Neural progenitor cell (in vitro differentiated cells): Measurements from ENCODE around the gene PTTG1IP2. TPM values are rescaled to one million over a fixed set of nuclear protein-coding genes. Genes with fewer than 3 reads are reported as not detected.
"Not testable (repeated sequence)": the region's sequence is repeated elsewhere in the genome, so short reads cannot be mapped to it uniquely, and the experiment has no call there.

Experiments
- DNase-seq: peaks from one replicate; pipeline ENCODE4 v3.0.0-alpha.2; 2016; ENCODE audit warnings: low spot score
- H2AFZ ChIP-seq: fragments of 200-600 bp; sonication (generic); replicated peaks from 2 replicates; pipeline ENCODE4 v1.6.1; 2016; ENCODE audit warnings: antibody characterized with exemption
- H3F3A ChIP-seq: fragments of 200-600 bp; sonication (generic); 2 replicates; pipeline ENCODE4 v1.6.1; 2016; ENCODE audit warnings: antibody characterized with exemption, low read depth
- H3K27ac ChIP-seq: fragments of 200-600 bp; sonication (generic); 2 replicates; pipeline ENCODE4 v1.5.1; 2016; ENCODE audit warnings: mild to moderate bottlenecking
- H3K27me3 ChIP-seq: fragments of 200-600 bp; sonication (generic); 2 replicates; pipeline ENCODE4 v1.6.1; 2016; ENCODE audit warnings: mild to moderate bottlenecking, moderate library complexity
- H3K36me3 ChIP-seq: fragments of 200-600 bp; sonication (generic); 2 replicates; pipeline ENCODE4 v1.5.1; 2016
- H3K4me1 ChIP-seq: fragments of 200-600 bp; sonication (generic); 2 replicates; pipeline ENCODE4 v1.6.1; 2016; ENCODE audit warnings: mixed run types
- H3K4me2 ChIP-seq: fragments of 200-600 bp; sonication (generic); 2 replicates; pipeline ENCODE4 v1.6.1; 2016
- H3K4me3 ChIP-seq: fragments of 200-600 bp; sonication (generic); 2 replicates; pipeline ENCODE4 v1.5.1; 2016
- H3K79me2 ChIP-seq: fragments of 200-600 bp; sonication (generic); 2 replicates; pipeline ENCODE4 v1.6.1; 2016; ENCODE audit warnings: low read depth
- H3K9ac ChIP-seq: fragments of 200-600 bp; sonication (generic); 2 replicates; pipeline ENCODE4 v1.6.1; 2016
- H3K9me3 ChIP-seq: fragments of 200-600 bp; sonication (generic); 2 replicates; pipeline ENCODE4 v1.5.1; 2016; ENCODE audit warnings: low read depth
- H4K20me1 ChIP-seq: fragments of 200-600 bp; sonication (generic); 2 replicates; pipeline ENCODE4 v1.6.1; 2016; ENCODE audit warnings: low read depth
- H3K27ac Mint-ChIP-seq: 3 replicates; pipeline ENCODE4 v1.8.0; 2021; ENCODE audit warnings: mixed read lengths
- H3K27me3 Mint-ChIP-seq: 2 replicates; pipeline ENCODE4 v1.8.0; 2022; ENCODE audit warnings: low read depth, mild to moderate bottlenecking, inconsistent platforms, moderate library complexity, mixed read lengths; ENCODE audit not compliant: insufficient read depth
- H3K36me3 Mint-ChIP-seq: 3 replicates; pipeline ENCODE4 v1.8.0; 2021; ENCODE audit warnings: mixed read lengths
- H3K4me1 Mint-ChIP-seq: 3 replicates; pipeline ENCODE4 v1.8.0; 2021; ENCODE audit warnings: mixed read lengths
- H3K4me3 Mint-ChIP-seq: 3 replicates; pipeline ENCODE4 v1.8.0; 2021; ENCODE audit warnings: mild to moderate bottlenecking, moderate library complexity, mixed read lengths
- H3K9me3 Mint-ChIP-seq: 3 replicates; pipeline ENCODE4 v1.8.0; 2020; ENCODE audit warnings: mixed read lengths
- EZH2 ChIP-seq: fragments of 200-600 bp; sonication (generic); IDR thresholded peaks from 2 replicates; pipeline ENCODE4 v1.6.1; 2017; ENCODE audit warnings: antibody characterized with exemption, mild to moderate bottlenecking, moderate library complexity
- EZH2phosphoT487 ChIP-seq: fragments of 200-600 bp; sonication (generic); IDR thresholded peaks from 2 replicates; pipeline ENCODE4 v1.6.1; 2017; ENCODE audit warnings: antibody characterized with exemption
- total RNA-seq: library from RNA; depleted of rRNA; stranded (reverse); fragments of >200 nt; gene quantifications from 2 replicates; pipeline ENCODE4 v1.2.3, GENCODE V29; 2015; ENCODE audit warnings: low replicate concordance
- TF ChIP-seq, protein P1 (sequence below): fragments of 200-600 bp; sonication (generic); IDR thresholded peaks from 2 replicates; pipeline ENCODE4 v1.5.1; 2017; ENCODE audit warnings: antibody characterized with exemption, mild to moderate bottlenecking

PTTG1IP2 gene
- total RNA-seq, 1 donor from 2014 or later: not detected

DNA sequence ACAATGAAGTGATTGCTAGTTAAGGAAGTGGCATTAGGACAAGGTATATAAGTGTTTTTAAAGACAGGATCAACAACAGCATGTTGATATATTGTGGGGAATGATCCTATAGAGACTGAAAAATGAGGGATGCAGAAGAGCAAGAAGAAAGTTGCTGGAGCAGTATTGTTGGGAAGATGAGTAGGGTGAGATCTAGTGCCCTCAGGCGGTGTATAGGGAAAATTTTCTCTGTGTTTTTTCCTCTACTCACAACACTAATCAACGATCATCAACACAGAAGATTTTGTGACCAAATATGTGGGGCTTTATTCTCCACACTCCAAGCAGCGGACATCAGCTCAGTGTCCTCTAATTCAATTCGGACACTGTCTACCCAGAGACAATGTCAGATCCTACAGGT lies 9.6 kb upstream of the PTTG1IP2 start:
- no peaks in the 10 kb centered on the region for H3K36me3 Mint-ChIP-seq
- TF ChIP-seq, protein P1, sequence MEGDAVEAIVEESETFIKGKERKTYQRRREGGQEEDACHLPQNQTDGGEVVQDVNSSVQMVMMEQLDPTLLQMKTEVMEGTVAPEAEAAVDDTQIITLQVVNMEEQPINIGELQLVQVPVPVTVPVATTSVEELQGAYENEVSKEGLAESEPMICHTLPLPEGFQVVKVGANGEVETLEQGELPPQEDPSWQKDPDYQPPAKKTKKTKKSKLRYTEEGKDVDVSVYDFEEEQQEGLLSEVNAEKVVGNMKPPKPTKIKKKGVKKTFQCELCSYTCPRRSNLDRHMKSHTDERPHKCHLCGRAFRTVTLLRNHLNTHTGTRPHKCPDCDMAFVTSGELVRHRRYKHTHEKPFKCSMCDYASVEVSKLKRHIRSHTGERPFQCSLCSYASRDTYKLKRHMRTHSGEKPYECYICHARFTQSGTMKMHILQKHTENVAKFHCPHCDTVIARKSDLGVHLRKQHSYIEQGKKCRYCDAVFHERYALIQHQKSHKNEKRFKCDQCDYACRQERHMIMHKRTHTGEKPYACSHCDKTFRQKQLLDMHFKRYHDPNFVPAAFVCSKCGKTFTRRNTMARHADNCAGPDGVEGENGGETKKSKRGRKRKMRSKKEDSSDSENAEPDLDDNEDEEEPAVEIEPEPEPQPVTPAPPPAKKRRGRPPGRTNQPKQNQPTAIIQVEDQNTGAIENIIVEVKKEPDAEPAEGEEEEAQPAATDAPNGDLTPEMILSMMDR: peak; percentile 45
- TF ChIP-seq EZH2 (no peak), EZH2phosphoT487 (no peak)
- H3K9me3 Mint-ChIP-seq: peaks cover 9% of the 10 kb centered on the region
- Histone ChIP-seq H3K79me2 (no peaks in the 10 kb centered on the region), H3K36me3 (no peaks in the 10 kb centered on the region), H4K20me1 (no peaks in the 10 kb centered on the region), H2AFZ (no peak overlapping the region), H3K4me1 (no peaks in the 10 kb centered on the region), H3K4me2 (no peak overlapping the region), H3K4me3 (no peak overlapping the region), H3K27me3 (no peaks in the 10 kb centered on the region), H3K27ac (no peak overlapping the region), H3K9me3 (no peaks in the 10 kb centered on the region), H3K9ac (no peak overlapping the region), H3F3A (no peaks in the 10 kb centered on the region)
- H3K27ac Mint-ChIP-seq: no peak overlapping the region
- no peak for DNase-seq
- no peaks in the 10 kb centered on the region for H3K27me3 Mint-ChIP-seq
- peaks cover 4% of the 10 kb centered on the region for H3K4me1 Mint-ChIP-seq
- no peak overlapping the region for H3K4me3 Mint-ChIP-seq

DNA sequence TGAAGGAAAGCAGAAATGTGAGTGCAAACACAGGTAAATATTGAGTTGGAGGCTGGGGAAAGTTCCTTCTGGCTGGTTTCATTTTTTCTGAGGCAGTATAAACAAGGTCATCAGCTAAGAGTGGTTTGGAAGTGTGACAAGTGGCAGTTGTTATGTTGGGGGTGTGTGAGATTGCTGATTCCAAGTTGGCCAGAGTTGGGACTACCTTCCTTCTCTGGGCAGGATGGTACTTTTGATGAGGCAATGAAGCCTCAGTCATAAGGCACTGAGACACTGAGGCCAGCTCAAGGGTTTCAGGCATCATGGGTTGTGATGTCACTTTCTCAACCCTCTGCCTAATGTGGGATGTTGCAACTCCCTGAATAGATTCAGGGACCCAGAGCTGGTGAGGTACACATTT lies 8.2 kb upstream of the PTTG1IP2 start:
- no peak for DNase-seq
- no peaks in the 10 kb centered on the region for H3K4me1 Mint-ChIP-seq
- TF ChIP-seq EZH2: no peak
- no peak for TF ChIP-seq EZH2phosphoT487
- TF ChIP-seq, protein P1: no peak
- H3K4me2 ChIP-seq: no peak overlapping the region
- H3K4me1 ChIP-seq: no peaks in the 10 kb centered on the region
- H3K27ac ChIP-seq: no peak overlapping the region
- no peaks in the 10 kb centered on the region for H3F3A ChIP-seq
- no peaks in the 10 kb centered on the region for H3K27me3 ChIP-seq
- H3K9ac ChIP-seq: no peak overlapping the region
- H3K4me3 ChIP-seq: no peak overlapping the region
- no peak overlapping the region for H3K27ac Mint-ChIP-seq
- no peaks in the 10 kb centered on the region for H3K27me3 Mint-ChIP-seq
- H3K9me3 Mint-ChIP-seq: peaks cover 16% of the 10 kb centered on the region
- no peaks in the 10 kb centered on the region for H3K9me3 ChIP-seq
- H3K36me3 Mint-ChIP-seq: peaks cover 2% of the 10 kb centered on the region
- no peaks in the 10 kb centered on the region for H4K20me1 ChIP-seq
- no peak overlapping the region for H3K4me3 Mint-ChIP-seq
- H3K79me2 ChIP-seq: no peaks in the 10 kb centered on the region
- H2AFZ ChIP-seq: no peak overlapping the region
- no peaks in the 10 kb centered on the region for H3K36me3 ChIP-seq

DNA sequence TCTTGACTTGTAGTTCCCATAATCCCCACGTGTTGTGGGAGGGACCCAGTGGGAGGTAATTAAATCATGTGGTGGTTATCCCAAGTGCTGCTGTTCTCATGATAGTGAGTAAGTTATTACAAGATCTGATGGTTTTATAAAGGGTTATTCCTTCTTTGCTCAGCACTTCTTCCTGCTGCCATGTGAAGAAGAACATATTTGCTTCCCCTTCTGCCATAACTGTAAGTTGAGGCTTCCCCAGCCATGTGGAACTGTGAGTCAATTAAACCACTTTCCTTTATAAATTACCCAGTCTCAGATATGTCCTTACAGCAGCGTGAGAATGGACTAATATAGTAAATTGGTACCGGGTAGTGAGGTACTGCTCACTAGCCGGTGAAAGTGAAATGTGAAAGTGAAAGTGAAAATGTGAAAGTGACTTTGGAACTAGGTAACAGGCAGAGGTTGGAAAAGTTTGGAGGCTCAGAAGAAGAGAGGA lies 6.2 kb upstream of the PTTG1IP2 start:
- H3K4me3 Mint-ChIP-seq, H3K27me3 Mint-ChIP-seq, H3F3A ChIP-seq, H3K36me3 ChIP-seq, H3K27me3 ChIP-seq, H2AFZ ChIP-seq, H3K27ac ChIP-seq, H4K20me1 ChIP-seq, DNase-seq, H3K4me2 ChIP-seq, H3K4me1 Mint-ChIP-seq, H3K36me3 Mint-ChIP-seq, H3K9me3 ChIP-seq, H3K27ac Mint-ChIP-seq, H3K9ac ChIP-seq, H3K4me1 ChIP-seq, H3K79me2 ChIP-seq, H3K4me3 ChIP-seq: not testable (repeated sequence)
- H3K9me3 Mint-ChIP-seq: peaks cover 16% of the 10 kb centered on the region

DNA sequence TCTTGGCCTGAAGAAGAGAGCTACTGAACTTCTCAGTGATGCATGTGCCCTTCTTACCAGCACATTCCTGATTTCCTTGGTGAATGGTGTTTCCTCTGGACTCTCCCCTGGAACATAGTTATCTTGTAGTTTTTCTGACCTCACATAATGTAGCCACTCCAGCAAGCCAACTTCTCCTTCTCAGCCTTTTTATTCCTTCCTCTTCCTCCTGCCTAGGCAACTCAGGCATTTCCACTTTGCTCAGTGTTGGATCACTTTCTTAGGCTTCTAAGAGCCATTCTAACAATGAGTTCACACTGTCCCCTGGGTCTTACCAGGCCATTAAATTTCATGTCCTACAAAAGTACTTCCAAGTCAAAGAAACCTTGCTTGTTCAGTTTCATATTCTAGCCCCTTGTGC lies 3.6 kb upstream of the PTTG1IP2 start:
- Mint-ChIP-seq H3K27ac (peak overlapping the region; percentile 6), H3K9me3 (peaks cover 16% of the 10 kb centered on the region), H3K36me3 (peaks cover 4% of the 10 kb centered on the region), H3K27me3 (no peaks in the 10 kb centered on the region), H3K4me3 (no peak overlapping the region), H3K4me1 (no peaks in the 10 kb centered on the region)
- H3K9ac ChIP-seq: no peak overlapping the region
- H3K4me1 ChIP-seq: no peaks in the 10 kb centered on the region
- no peak overlapping the region for H3K27ac ChIP-seq
- no peak overlapping the region for H3K4me2 ChIP-seq
- H2AFZ ChIP-seq: no peak overlapping the region
- H4K20me1 ChIP-seq: no peaks in the 10 kb centered on the region
- no peaks in the 10 kb centered on the region for H3F3A ChIP-seq
- DNase-seq: no peak
- no peaks in the 10 kb centered on the region for H3K27me3 ChIP-seq
- no peak overlapping the region for H3K4me3 ChIP-seq
- H3K9me3 ChIP-seq: no peaks in the 10 kb centered on the region
- TF ChIP-seq, protein P1: no peak
- TF ChIP-seq EZH2phosphoT487 (no peak), EZH2 (no peak)
- no peaks in the 10 kb centered on the region for H3K36me3 ChIP-seq
- H3K79me2 ChIP-seq: no peaks in the 10 kb centered on the region
